Measurements from ENCODE around the gene ZMPSTE24. TPM values are rescaled to one million over a fixed set of nuclear protein-coding genes. Genes with fewer than 3 reads are reported as not detected.

Gene ZMPSTE24
- polyA plus RNA-seq, 2 of the 4 experiments (the other 2 are of a cell fraction) = 44.3 to 61.3 TPM

- no peaks in the 10 kb centered on the region for H3K4me1 ChIP-seq
- ChIA-PET CTCF (no interaction called here), POLR2A (interaction anchor here (0.7 kb wide), 1 partner anchor 94 kb away, joined by 3 read pairs; no protein-coding TSS in a partner anchor)
- H3K4me3 ChIP-seq = no peak overlapping the region
- no peak overlapping the region for H3K27ac ChIP-seq
- ATAC-seq (no peak), FAIRE-seq (no peak), DNase-seq (ENCODE audit: low read depth in 1 of 2, low spot score in 1 of 2) (no peak)
- no peak overlapping the region for H3K4me2 ChIP-seq
- TF ChIP-seq RNF2 (IDR thresholded peaks at IDR 0.05; ENCODE audit: borderline replicate concordance, low read depth) (no peak), RAD21 (conservative IDR thresholded peaks at IDR 0.05 in 1 of 2, IDR thresholded peaks at IDR 0.05 in 1 of 2) (no peak), GATA3 (IDR thresholded peaks at IDR 0.05; ENCODE audit: borderline replicate concordance) (no peak), CBX8 (IDR thresholded peaks at IDR 0.05) (no peak), SMC3 (IDR thresholded peaks at IDR 0.05) (no peak), ZFP36 (IDR thresholded peaks at IDR 0.05; ENCODE audit: borderline replicate concordance, partially characterized antibody) (no peak), USF2 (IDR thresholded peaks at IDR 0.05) (no peak), BHLHE40 (IDR thresholded peaks at IDR 0.05; ENCODE audit: low read depth, low read length) (no peak), FOXS1 (CRISPR knock-in tag; IDR thresholded peaks at IDR 0.05) (no peak), HOXB5 (CRISPR knock-in tag; IDR thresholded peaks at IDR 0.05) (no peak), MAZ (IDR thresholded peaks at IDR 0.05; ENCODE audit: borderline replicate concordance, low read depth, low read length) (no peak), REST (IDR thresholded peaks at IDR 0.05) (no peak), TP53 (CRISPR knock-in tag; IDR thresholded peaks at IDR 0.05) (no peak), JUN (IDR thresholded peaks at IDR 0.05) (no peak), KDM1A (IDR thresholded peaks at IDR 0.05; ENCODE audit: low read depth) (no peak), MAFK (IDR thresholded peaks at IDR 0.05; ENCODE audit: partially characterized antibody) (no peak), E2F6 (IDR thresholded peaks at IDR 0.05; ENCODE audit: borderline replicate concordance, low read depth) (no peak)
- TF ChIP-seq, protein P1, sequence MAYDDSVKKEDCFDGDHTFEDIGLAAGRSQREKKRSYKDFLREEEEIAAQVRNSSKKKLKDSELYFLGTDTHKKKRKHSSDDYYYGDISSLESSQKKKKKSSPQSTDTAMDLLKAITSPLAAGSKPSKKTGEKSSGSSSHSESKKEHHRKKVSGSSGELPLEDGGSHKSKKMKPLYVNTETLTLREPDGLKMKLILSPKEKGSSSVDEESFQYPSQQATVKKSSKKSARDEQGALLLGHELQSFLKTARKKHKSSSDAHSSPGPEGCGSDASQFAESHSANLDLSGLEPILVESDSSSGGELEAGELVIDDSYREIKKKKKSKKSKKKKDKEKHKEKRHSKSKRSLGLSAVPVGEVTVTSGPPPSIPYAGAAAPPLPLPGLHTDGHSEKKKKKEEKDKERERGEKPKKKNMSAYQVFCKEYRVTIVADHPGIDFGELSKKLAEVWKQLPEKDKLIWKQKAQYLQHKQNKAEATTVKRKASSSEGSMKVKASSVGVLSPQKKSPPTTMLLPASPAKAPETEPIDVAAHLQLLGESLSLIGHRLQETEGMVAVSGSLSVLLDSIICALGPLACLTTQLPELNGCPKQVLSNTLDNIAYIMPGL (CRISPR knock-in tag; IDR thresholded peaks at IDR 0.05; ENCODE audit: borderline replicate concordance) = no peak
- TF ChIP-seq, protein P2, sequence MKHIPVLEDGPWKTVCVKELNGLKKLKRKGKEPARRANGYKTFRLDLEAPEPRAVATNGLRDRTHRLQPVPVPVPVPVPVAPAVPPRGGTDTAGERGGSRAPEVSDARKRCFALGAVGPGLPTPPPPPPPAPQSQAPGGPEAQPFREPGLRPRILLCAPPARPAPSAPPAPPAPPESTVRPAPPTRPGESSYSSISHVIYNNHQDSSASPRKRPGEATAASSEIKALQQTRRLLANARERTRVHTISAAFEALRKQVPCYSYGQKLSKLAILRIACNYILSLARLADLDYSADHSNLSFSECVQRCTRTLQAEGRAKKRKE (CRISPR knock-in tag; IDR thresholded peaks at IDR 0.05; ENCODE audit: low read depth) = no peak
- TF ChIP-seq, protein P3, sequence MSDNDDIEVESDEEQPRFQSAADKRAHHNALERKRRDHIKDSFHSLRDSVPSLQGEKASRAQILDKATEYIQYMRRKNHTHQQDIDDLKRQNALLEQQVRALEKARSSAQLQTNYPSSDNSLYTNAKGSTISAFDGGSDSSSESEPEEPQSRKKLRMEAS (IDR thresholded peaks at IDR 0.05) = no peak
- 70% methylated on average over 3 of the region's 3 CpGs for WGBS (ENCODE audit: missing lambda C conversion rate)
- no peaks in the 10 kb centered on the region for H3K9me3 ChIP-seq
Measured at GRCh38 chr1:40221977-40222772, 35.9 kb upstream of the ZMPSTE24 start.

Data from A549 (cell line).